Skin epidermis (tissue), 12 donors: ENCODE measurements around the gene BTRC.

Source experiments
- H3K27ac ChIP-seq, 21 experiments: fragments of 200-600 bp; sonication (generic) in 11 of 21; one replicate each; pipeline ENCODE4 v1.5.0; 2020; ENCODE audit warnings: mild to moderate bottlenecking in 3 of 21, inconsistent platforms in 2 of 21, moderate library complexity in 2 of 21
- H3K4me3 ChIP-seq, 7 experiments: fragments of 200-600 bp; sonication (generic) in 2 of 7; one replicate each; pipeline ENCODE4 v1.5.0; 2020; ENCODE audit warnings: inconsistent platforms in 2 of 7, mild to moderate bottlenecking in 2 of 7, moderate library complexity in 1 of 7

The BTRC gene

DNA sequence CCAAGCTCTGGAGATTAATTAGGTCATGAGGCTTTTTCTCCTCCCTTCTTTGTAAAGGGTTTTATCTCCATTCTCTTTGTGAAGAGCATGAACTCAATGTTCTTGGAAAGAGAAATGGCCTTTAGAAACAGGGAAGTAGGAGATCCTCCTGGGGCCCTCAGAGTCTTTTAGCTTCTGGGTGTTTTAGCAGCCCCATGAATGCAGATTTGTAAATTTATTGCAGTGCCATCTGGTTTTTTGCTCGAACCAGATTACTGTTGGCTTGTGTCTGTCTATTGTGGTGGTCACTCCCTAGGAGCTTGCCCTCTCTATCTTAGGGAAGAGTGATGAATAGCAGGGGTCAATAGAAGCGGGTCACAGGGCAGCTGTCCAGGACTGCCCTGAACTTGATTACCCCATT, 110.6 kb downstream of the BTRC start:
- H3K4me3 ChIP-seq: no peak overlapping the region
- H3K27ac ChIP-seq: no peak overlapping the region

DNA sequence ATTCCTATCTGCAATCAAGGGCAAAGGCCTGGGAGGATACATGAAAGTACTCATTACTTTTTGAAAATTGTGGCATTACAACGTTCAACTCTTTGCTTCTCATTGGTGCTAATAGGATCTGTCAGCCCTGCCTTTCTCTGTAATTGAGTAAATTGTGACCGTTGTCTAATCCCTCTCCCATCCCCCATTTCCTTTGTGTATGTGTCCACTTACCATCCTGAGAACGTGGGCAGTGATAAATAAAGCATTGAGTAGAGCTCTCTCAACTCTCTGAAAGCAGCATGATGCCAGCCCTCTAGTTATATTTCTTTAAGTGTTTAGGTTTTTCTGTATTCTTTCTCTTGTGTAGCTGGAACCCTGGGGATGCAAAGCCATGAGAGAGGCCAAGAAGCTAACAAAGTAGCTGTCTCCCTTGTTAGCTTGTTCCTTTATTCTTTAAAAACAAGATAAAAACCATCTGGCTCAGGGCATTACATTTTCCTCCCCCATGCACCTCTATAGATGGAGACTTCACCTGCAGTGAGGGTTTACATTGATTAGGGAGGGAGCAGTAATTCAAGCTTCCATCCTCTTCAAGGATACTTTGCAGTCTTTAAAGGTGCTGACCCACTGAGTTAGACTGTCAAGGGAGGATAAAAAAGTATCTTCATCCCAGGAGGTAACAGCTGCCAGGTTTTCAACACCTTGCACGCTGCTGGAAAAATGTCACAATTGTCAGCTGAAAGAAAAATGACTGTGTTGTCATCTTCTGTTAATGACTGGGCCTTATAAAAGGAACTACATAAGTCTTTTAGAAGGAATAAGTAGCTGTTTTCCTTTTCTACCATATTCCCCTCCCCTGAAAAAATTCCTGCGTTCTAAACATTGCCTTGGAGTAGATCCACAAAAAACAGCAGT, 112.3 kb downstream of the BTRC start:
- Histone ChIP-seq H3K27ac (no peak overlapping the region), H3K4me3 (no peak overlapping the region)

DNA sequence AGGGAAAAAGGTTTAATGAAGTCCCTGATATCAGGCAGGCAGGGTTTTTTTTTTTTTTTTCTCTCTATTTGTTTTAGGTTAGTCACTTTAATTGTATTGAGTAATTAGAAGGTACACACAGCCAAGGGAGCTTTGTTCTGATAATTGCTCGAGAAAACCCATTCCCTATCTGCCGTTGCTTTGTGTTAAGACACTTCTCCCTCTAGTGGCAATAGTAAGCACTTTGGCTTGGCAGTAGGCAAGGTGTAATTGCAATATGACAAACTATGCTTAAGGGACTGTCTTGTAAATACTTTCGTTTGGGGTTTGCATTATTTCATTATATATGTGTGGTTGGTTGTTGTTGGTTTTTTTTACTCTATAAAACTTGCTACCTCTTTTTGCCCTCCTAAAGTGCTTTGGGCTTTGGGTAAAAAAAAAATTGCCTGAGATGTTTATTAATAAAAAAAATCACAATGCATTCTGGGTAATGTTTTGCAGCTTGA, 113.4 kb downstream of the BTRC start:
- H3K27ac ChIP-seq: no peak overlapping the region
- no peak overlapping the region for H3K4me3 ChIP-seq

DNA sequence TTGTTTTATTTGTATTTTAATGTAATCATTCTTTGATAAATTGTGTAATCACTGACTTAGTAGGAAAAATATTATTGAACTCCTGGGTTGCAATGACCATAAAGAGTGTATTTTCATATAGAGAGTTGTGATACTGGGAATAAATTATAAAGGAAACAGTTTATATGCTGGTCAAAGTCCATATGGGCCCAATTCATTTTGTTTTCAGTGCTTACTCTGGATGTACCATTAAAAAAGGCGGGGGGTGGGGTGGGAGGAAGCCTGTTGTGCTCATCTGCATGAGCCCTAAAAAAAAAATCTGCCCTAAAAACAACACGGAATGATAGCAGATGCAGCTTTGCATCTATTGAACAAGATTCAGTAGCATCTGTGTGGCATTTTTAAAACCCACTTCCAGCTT, 114.2 kb downstream of the BTRC start:
- Histone ChIP-seq H3K4me3 (no peak overlapping the region), H3K27ac (no peak overlapping the region)

DNA sequence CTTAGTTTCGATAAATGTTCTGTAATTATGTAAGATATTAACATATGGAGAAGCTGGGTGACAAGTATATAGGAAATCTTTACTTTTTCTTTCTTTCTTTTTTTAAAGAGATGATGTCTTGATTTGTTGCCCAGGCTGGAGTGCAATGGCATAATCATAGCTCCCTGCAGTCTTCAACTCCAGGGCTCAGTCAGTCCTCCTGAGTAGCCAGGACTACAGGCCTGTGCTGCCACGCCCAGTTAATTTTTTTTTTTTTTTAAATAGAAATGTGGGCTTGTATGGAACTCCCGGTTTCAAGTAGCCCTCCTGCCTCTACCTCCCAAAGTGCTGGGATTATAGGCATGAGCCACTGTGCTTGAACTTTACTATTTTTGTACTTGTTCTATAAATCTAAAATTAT, 122.4 kb downstream of the BTRC start:
- H3K27ac ChIP-seq: no peak overlapping the region
- H3K4me3 ChIP-seq: no peak overlapping the region

DNA sequence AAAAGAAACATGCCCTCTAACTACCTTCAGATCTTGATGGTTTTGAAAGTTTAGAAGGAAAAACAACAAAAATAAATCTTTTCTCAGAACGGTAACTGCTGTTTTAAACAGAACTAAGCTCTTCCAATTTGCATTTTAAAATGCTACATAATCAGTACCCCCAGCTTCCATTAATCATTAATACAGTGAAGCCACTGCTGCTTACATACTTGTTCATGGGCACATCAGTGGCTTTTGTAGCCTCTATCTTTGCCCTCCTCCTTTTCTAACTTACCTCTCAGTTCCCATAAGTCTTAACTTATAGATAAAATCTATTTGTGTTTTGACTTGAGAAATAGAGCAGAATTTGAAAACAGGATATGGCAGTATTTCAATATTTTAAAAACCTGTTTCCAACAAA, 125.0 kb downstream of the BTRC start:
- Histone ChIP-seq H3K4me3 (no peak overlapping the region), H3K27ac (no peak overlapping the region)

DNA sequence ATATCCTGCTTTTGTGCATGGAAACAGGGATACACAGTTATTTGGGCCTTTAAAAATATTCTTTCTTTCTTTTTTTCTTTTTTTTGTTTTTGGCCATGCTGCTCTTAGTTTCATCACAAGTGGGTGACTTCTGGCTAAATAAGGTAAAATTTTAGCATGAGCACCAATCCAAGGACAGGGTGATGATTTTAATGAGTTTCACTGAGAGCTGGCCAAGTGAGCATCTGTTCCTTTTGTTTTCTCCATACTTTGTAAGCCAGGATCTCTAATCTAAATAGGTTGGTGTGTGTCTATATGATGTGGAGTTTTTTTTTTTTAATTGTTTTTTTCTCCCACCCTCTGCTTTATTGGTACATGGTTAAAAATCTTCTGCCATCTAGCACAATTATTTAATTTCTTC, 127.3 kb downstream of the BTRC start:
- Histone ChIP-seq H3K4me3 (no peak overlapping the region), H3K27ac (no peak overlapping the region)

DNA sequence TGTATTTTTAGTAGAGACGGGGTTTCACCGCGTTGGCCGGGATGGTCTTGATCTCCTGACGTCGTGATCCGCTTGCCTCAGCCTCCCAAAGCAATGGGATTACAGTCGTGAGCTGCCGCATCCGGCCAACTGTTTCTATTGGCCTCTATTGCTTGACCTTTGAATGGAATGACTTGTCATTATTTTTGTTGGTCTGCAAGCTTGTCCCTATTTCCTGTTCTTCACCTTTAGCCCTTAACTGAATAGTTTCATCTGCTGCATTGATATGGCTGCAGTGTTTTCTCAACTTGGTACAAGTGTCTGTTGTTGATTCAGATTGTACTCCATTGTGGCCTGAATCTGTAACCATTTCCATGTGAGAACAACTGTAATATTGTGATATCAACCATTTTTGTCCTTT, 128.6 kb downstream of the BTRC start:
- Histone ChIP-seq H3K4me3 (no peak overlapping the region), H3K27ac (no peak overlapping the region)

DNA sequence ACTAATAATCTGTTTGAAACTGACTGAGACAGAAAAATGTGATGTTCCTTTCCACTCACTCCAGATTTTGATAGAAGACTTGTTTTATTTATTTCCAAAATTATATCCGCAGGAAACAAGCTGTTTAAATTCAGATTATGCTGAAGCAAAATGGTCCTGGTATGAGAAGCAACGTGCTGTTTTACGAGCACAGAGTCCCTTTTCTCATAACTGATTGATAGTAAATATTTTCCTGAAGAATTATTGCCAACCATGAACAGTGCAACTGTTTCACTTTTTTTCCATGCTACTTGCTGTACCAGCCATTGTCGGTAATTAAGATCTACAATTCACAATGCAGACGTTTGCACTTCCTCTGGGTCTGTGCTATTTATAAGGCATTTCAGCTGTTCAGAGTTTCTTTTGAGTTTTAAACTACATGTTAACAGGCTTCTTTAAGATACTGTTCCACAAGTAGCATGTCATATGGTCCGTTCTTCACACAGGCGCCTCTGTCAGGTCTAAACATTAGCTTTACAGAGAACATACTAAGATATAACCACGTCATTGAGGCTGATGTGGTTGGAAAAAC, 130.3 kb downstream of the BTRC start:
- no peak overlapping the region for H3K27ac ChIP-seq

DNA sequence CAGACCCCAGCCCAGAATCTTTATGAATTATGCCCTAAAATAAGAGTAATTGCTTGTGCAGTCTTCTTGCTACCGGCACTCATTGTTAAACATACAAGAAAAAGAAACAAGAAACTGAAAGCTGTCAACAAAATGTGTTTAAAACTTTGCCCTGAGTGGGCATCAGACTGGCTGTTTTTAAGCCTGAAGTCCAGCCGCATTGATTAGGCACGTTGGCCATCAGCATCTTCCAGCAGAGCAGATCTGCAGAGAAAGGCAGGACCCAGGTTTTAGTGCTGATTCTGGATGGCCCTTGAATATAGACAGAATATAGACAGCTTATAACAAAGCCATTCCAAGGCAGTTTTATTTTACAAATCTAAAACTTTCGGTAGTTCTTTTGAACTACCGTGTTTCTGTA, 131.2 kb downstream of the BTRC start:
- H3K4me3 ChIP-seq: no peak overlapping the region
- no peak overlapping the region for H3K27ac ChIP-seq

More for the DNA sequence above, 130.3 kb downstream of the BTRC start:
- no peak overlapping the region for H3K4me3 ChIP-seq

DNA sequence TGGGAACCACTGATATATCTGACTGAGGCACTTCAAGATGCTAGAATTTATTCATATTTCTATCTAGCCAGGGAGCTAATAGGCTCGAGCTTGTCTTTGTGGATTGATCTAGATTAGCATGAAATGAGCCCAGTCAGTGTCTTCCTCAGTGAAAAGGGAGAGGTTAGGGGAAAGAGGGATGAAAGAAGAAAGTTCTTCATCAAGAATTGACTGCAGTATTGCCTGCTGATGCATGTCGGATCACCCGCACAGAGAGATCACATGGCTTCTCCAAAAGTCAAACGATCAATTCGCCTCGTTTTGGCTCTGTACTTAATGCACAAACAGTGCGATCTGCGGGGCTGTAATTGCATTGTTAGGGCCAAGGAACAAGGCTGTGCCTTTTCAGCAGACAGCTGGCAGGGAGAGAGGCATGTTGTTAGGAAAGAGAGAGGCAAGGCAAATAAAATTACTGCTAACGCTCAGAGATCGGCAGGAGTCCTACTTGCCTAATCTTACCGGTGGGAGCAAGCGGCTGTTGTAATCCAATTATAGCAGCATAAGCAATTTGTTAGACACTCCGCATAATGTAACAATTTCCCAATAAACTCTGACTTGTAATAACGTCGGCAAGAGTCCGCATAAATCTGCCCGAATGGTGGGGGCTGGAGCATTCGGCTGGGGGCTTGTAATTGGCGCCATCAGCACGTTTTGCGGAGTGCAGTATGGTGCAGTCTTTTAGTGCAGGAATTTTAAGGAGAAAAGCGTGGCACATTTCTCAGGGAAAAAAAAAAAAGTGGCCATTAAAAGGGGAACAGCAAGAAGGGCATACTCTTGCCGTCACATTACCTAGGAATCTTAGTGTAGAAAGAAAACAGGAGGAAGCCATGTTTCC, 132.0 kb downstream of the BTRC start:
- Histone ChIP-seq H3K4me3 (no peak overlapping the region), H3K27ac (no peak overlapping the region)

DNA sequence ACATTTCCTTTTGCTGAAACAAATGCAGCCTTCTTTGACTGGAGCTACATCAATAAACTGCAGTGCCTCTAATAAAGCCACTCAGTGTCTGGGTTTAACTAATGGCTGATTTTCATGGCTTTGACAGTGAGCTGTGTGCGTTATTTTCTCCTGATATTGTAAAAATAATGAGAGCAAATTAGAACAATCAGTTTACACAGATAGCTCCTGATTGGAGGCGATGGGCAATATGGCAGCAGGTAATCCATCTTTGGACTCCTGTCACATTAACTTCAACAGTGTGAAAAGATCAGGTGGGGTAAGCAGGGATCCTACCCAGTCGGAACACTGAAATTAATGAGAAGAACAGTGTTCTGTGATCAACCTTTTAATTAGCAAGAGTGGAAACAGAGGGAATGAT, 133.4 kb downstream of the BTRC start:
- H3K27ac ChIP-seq: no peak overlapping the region
- no peak overlapping the region for H3K4me3 ChIP-seq

DNA sequence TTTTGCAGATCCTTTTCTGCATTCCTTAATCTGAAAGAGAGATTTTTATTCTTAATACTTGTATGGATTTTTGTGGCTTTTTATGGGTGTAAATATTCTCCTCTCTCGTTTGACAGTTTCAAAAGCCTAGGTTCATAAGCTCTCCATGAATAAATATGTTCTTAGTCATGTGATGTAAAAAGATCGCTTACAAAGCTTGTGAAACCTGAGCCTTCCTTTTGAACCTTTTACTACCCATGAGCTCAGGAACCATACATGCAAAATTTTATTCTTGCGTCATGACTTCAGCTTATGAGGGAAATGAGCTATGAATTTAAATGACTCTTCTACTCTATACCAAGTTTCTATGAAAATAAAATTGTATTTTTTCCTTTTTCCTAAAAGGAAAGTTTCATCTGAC, 135.4 kb downstream of the BTRC start:
- Histone ChIP-seq H3K27ac (no peak overlapping the region), H3K4me3 (no peak overlapping the region)

DNA sequence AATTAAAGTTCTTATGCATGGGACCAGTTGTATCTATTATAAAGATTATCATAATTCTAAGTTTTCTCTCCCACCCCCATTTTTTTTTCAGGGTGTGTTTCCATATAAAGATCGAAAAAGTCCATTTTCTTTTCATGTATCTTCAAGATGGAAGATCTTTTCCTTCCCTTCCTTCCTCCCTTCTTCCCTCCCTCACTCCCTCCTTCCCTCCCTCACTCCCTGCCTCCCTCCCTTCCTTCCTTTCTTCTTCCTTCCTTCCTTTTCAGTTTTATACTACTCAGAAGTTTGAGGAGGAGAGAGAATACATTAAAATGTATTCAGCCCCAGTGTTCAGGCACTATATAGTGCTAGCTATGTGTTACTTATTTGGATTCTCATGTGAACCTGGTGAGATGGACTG, 136.1 kb downstream of the BTRC start:
- Histone ChIP-seq H3K4me3 (no peak overlapping the region), H3K27ac (no peak overlapping the region)

DNA sequence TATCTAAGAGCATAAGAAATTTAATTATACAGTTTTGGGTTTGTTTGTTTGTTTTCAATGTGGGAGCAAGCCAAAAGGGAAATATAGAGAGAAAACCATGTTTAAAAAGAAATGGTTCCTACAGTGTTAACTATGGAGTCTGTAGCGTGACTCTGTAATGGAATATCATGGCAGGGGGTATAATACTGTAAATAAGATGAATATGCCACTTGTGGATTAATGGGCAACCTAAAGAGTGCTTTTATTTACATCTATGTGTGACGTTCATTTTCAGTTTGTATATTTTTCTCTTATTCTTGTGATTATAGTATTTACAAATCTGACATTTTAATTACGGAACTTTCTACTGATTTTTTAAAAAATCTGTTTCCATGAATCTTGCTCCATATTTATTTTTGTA, 138.2 kb downstream of the BTRC start:
- Histone ChIP-seq H3K27ac (no peak overlapping the region), H3K4me3 (no peak overlapping the region)

DNA sequence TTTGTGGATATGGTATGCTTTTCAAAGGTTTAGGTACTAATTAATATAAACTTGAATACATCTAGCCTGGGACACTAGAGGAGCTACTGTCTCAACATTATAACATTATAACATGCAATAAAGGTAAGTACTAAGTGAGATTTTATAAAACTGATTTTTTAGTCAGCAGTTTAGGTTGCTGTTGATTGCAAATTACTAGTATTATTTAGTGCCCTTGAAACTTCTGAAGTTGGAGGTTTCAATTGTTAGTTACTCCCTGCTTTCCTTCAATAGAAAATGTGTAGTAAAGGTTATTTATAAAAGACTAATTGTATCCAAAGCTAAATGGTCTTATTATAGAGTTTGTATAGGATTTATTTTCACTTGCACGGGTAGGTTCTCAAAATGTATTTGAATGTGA, 138.8 kb downstream of the BTRC start:
- no peak overlapping the region for H3K4me3 ChIP-seq
- no peak overlapping the region for H3K27ac ChIP-seq

DNA sequence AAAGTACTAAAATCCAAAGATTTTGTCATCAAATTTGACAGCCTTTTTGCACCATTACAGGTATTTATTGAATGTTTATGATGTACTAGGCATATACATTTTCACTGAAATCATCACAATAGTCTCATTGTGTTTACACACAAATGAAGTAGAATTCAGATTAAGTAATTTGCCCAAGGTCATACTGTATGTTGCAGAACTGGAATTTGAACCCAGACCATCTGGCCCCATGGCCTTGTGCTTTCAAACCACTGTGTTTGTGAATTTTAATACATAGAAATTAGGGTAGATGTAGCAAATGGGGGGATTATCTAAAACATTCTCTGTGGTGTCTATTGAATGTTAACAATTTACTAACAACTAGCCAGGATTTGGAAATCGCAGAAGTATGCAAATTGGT, 139.3 kb downstream of the BTRC start:
- Histone ChIP-seq H3K27ac (no peak overlapping the region), H3K4me3 (no peak overlapping the region)

DNA sequence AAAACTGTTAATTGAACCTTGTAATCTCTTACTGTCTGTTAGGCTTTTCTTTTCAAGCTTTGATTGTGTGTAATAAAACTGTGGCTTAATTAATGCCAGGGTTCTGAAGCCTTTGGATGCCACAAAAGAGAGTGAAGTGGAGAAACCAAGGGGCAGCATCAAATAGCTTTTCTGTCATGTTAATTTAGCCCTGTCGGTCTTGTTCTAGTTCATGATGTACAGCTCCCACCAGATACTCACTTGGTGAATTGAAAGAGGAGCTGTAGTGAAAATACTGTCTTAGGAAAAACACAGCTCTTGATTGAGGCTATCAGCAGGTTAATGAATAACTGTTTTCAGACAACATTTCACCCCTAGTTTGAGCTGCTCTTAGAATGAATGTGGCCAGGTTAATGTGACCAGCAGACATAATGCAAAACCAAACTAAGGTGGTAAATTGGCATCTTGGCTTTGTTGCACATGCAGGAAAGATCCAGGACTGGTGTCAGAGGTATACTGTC, 139.9 kb downstream of the BTRC start:
- H3K4me3 ChIP-seq: no peak overlapping the region
- no peak overlapping the region for H3K27ac ChIP-seq

DNA sequence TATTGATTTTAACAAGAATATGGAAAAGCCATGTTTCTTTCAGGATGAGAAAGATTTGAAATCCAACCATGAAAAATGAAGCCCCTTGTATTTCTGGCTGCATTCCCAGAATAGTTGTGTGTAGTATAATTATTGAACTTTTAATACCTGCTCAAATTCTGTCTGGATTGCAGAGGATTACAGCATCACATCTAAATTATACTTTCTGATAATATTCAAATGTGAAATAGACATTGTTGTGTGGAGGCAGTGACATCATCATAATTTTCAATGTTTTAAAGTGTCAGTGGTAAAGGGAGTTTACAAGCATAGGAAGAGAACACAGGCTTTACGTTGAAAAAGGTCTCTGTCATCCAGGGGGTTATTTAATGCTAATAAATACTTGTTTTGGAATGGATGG, 140.7 kb downstream of the BTRC start:
- no peak overlapping the region for H3K27ac ChIP-seq
- H3K4me3 ChIP-seq: no peak overlapping the region

DNA sequence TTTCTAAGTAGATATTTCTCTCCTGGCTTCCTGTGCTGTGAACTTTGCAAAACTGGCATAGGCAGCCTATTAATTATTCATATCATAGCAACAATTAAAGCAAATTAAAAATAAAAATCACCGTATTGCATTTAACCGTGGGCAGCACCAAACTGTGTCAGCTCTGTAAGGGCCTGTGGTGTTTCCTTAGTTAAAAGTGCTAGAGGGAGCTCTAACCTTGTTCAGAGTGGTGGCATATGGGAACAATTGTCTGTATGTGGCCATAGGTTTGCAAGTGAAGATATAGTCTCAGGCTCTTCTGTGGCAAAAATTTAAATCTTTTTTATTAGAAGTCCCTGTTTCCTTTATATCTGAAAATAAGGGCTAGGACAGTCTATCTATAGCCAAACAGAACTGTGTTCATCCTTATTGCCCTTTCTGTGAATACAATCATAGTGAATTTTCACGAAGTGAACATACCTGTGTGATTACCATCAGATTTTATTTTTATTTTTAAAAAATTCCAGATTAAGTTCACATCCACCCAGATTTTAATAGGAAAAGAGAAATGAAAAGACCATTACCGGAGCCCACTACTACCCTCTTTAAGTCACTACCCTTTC, 141.5 kb downstream of the BTRC start:
- H3K27ac ChIP-seq: no peak overlapping the region
- no peak overlapping the region for H3K4me3 ChIP-seq
